Mesenchymal stem cell (in vitro differentiated cells and primary cell): ENCODE data around the gene CDC42BPG.
A peak's percentile ranks its signal among the peaks of the same experiment; 100 is the strongest.

Experiments
- DNase-seq: peaks from one replicate; pipeline ENCODE4 v3.0.0-alpha.2; 2013
- H2AFZ ChIP-seq: one replicate; pipeline ENCODE4 v1.6.1; 2013; ENCODE audit warnings: low read depth, mild to moderate bottlenecking, control low read depth, inconsistent platforms, low read length, moderate library complexity
- H2AK5ac ChIP-seq: 2 replicates; pipeline ENCODE4 v1.6.1; 2013; ENCODE audit warnings: low read length, moderate library complexity, mild to moderate bottlenecking, inconsistent platforms; ENCODE audit not compliant: severe bottlenecking
- H2BK120ac ChIP-seq: one replicate; pipeline ENCODE4 v1.6.1; 2013; ENCODE audit warnings: low read depth, mild to moderate bottlenecking, inconsistent platforms, low read length, moderate library complexity
- H2BK12ac ChIP-seq, 2 experiments: one replicate each; pipeline ENCODE4 v1.6.1; 2013; ENCODE audit warnings: inconsistent platforms in 2 of 2, low read length in 2 of 2, mild to moderate bottlenecking in 2 of 2, moderate library complexity in 2 of 2, control low read depth in 1 of 2
- H2BK15ac ChIP-seq: one replicate; pipeline ENCODE4 v1.6.1; 2013; ENCODE audit warnings: mild to moderate bottlenecking, low read depth, inconsistent platforms; ENCODE audit not compliant: poor library complexity, severe bottlenecking
- H2BK5ac ChIP-seq: 2 replicates; pipeline ENCODE4 v1.6.1; 2013; ENCODE audit warnings: low read depth, mild to moderate bottlenecking, low read length, control low read depth, inconsistent platforms; ENCODE audit not compliant: poor library complexity, severe bottlenecking
- H3K14ac ChIP-seq, 2 experiments: one replicate each; pipeline ENCODE4 v1.6.1; 2013; ENCODE audit warnings: inconsistent platforms in 2 of 2, low read length in 2 of 2, control low read depth in 1 of 2, mild to moderate bottlenecking in 1 of 2, moderate library complexity in 1 of 2
- H3K18ac ChIP-seq, 2 experiments: one replicate each; pipeline ENCODE4 v1.6.1; 2013; ENCODE audit warnings: inconsistent platforms in 2 of 2, low read length in 2 of 2, control low read depth in 1 of 2, low read depth in 1 of 2, mild to moderate bottlenecking in 1 of 2
- H3K23ac ChIP-seq, 2 experiments: one replicate each; pipeline ENCODE4 v1.6.1; 2013; ENCODE audit warnings: inconsistent platforms in 2 of 2, low read length in 2 of 2, mild to moderate bottlenecking in 2 of 2, moderate library complexity in 2 of 2, control low read depth in 1 of 2
- H3K27ac ChIP-seq: 2 replicates; pipeline ENCODE4 v1.5.1; 2013; ENCODE audit warnings: mild to moderate bottlenecking, moderate library complexity, low read length, control low read depth, inconsistent platforms; ENCODE audit not compliant: poor library complexity, severe bottlenecking
- H3K27me3 ChIP-seq, 2 experiments: 2 replicates each; pipeline versions ENCODE4 v1.6.1 to v1.7.0; 2013; ENCODE audit warnings: low read length in 2 of 2, mild to moderate bottlenecking in 2 of 2, moderate library complexity in 2 of 2, control low read depth in 1 of 2, inconsistent platforms in 1 of 2; ENCODE audit not compliant: control insufficient read depth in 1 of 2, insufficient read depth in 1 of 2
- H3K36me3 ChIP-seq, 2 experiments: 2 replicates each; pipeline versions ENCODE4 v1.6.1 to v1.7.0; 2013; ENCODE audit warnings: low read length in 2 of 2, control low read depth in 1 of 2, inconsistent platforms in 1 of 2, low read depth in 1 of 2, mild to moderate bottlenecking in 1 of 2; ENCODE audit not compliant: insufficient read depth in 2 of 2, control insufficient read depth in 1 of 2
- H3K4ac ChIP-seq, 2 experiments: one replicate each; pipeline ENCODE4 v1.6.1; 2013; ENCODE audit warnings: inconsistent platforms in 2 of 2, low read length in 2 of 2, mild to moderate bottlenecking in 2 of 2, moderate library complexity in 2 of 2, control low read depth in 1 of 2, low read depth in 1 of 2
- H3K4me1 ChIP-seq: 2 replicates; pipeline ENCODE4 v1.6.1; 2013; ENCODE audit warnings: low read depth, low read length, control low read depth; ENCODE audit not compliant: control insufficient read depth, insufficient read depth
- H3K4me2 ChIP-seq: 2 replicates; pipeline ENCODE4 v1.6.1; 2013; ENCODE audit warnings: low read length, mild to moderate bottlenecking, inconsistent platforms; ENCODE audit not compliant: poor library complexity, severe bottlenecking
- H3K4me3 ChIP-seq, 2 experiments: 2 replicates each; pipeline versions ENCODE4 v1.5.1 to v1.7.0; 2013; ENCODE audit warnings: low read length in 2 of 2, mild to moderate bottlenecking in 2 of 2, control low read depth in 1 of 2, low read depth in 1 of 2; ENCODE audit not compliant: insufficient read depth in 1 of 2
- H3K79me1 ChIP-seq: replicated peaks from 2 replicates; pipeline ENCODE4 v1.6.1; 2013; ENCODE audit warnings: mild to moderate bottlenecking, control low read depth, low read length, inconsistent platforms; ENCODE audit not compliant: poor library complexity, severe bottlenecking
- H3K9ac ChIP-seq: 2 replicates; pipeline ENCODE4 v1.7.0; 2013; ENCODE audit warnings: mild to moderate bottlenecking, low read length, moderate library complexity
- H3K9me3 ChIP-seq: 2 replicates; pipeline ENCODE4 v1.7.0; 2013; ENCODE audit warnings: mild to moderate bottlenecking, low read length; ENCODE audit not compliant: control insufficient read depth
- H4K8ac ChIP-seq: one replicate; pipeline ENCODE4 v1.6.1; 2013; ENCODE audit warnings: inconsistent platforms, mild to moderate bottlenecking, low read length, moderate library complexity
- H4K91ac ChIP-seq: one replicate; pipeline ENCODE4 v1.6.1; 2013; ENCODE audit warnings: mild to moderate bottlenecking, low read length, inconsistent platforms
- WGBS: methylation state at CpG from one replicate; pipeline ENCODE4 v1.1.7; 2013; ENCODE audit warnings: mixed read lengths; 5-methylcytosine and 5-hydroxymethylcytosine counted together

CDC42BPG gene

DNA sequence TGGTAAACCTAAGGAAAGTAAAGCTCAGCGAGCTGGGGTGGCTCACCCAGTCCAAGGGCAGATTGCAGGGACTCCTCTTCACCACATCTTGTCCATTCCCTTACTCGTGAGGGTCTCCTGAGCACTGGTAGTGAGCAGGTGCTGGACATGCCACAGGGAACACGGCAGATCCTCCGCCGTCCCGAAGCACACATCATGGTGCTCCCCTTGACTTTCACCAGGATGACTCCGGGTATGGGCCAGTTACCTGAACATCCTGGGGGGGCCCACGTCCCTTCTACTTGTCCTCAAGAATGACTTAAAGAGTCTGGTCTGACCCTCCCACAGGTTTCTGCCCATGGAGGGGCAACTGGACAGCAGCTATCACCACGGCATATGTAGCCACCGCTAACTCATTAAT is 58.1 kb downstream of the CDC42BPG start:
- H3K4me2 ChIP-seq, result no peak overlapping the region
- no peak overlapping the region for H2AK5ac ChIP-seq
- no peak for DNase-seq
- 92% methylated on average over 9 of the region's 10 CpGs for WGBS
- H3K4me1 ChIP-seq, result peaks cover 4% of the 10 kb centered on the region
- H3K9me3 ChIP-seq, result no peaks in the 10 kb centered on the region
- no peak overlapping the region for H3K18ac ChIP-seq
- H3K27me3 ChIP-seq, result no peaks in the 10 kb centered on the region
- no peak overlapping the region for H2BK12ac ChIP-seq
- H3K14ac ChIP-seq, result no peak overlapping the region
- H4K8ac ChIP-seq, result no peak overlapping the region
- H2AFZ ChIP-seq, result no peak overlapping the region
- no peaks in the 10 kb centered on the region for H3K79me1 ChIP-seq
- H4K91ac ChIP-seq, result no peak overlapping the region
- H3K36me3 ChIP-seq, result peaks cover 15 to 30% of the 10 kb centered on the region in 2 experiments
- no peak overlapping the region for H2BK120ac ChIP-seq
- no peak overlapping the region for H3K23ac ChIP-seq
- H3K27ac ChIP-seq, result no peak overlapping the region
- H3K9ac ChIP-seq, result no peak overlapping the region
- H2BK15ac ChIP-seq, result no peak overlapping the region
- H2BK5ac ChIP-seq, result no peak overlapping the region
- H3K4ac ChIP-seq, result no peak overlapping the region
- no peak overlapping the region for H3K4me3 ChIP-seq

DNA sequence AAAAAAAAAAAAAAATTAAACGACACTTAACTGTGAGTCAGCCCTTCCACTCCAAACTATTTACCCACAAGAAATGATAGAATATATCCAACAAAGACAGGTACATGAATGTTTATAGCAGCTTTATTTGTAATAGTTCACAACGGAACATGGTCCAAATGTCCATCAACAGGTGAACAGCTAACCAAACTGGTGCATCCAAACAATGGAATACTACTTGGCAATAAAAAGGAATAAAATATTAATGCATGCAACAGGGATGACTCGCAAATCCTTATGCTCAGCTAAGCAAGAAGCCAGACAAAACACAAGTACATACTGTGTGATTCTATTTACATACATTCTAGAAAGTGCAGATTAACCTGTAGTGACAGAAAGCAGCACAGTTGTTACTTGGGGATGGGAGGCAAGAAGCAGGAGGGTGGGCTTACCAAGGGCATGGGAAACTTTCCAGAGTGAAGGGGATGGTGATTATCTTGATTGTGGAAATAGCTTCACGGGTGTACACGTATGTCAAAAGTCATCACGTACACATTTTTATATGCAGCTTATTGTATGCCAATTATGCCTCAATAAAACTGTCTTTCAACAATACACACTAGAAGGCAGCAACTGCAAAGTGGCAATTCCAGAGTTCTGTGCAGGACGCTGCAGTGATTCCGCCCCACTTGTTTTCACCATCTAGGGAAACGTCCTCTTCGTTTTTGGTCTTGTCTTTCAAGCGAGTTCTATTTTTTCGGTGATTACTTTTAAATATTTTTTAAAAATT is 59.5 kb downstream of the CDC42BPG start:
- H4K8ac ChIP-seq, result no peak overlapping the region
- H3K9ac ChIP-seq, result no peak overlapping the region
- DNase-seq, result no peak
- no peaks in the 10 kb centered on the region for H3K79me1 ChIP-seq
- H3K18ac ChIP-seq, result no peak overlapping the region
- H2BK15ac ChIP-seq, result no peak overlapping the region
- no peak overlapping the region for H2AFZ ChIP-seq
- H3K4me1 ChIP-seq, result peaks cover 4% of the 10 kb centered on the region
- no peak overlapping the region for H2BK5ac ChIP-seq
- no peak overlapping the region for H3K14ac ChIP-seq
- no peak overlapping the region for H3K4me3 ChIP-seq
- no peaks in the 10 kb centered on the region for H3K9me3 ChIP-seq
- WGBS, result 98% methylated on average over 8 of the region's 12 CpGs
- H2BK120ac ChIP-seq, result no peak overlapping the region
- no peak overlapping the region for H2BK12ac ChIP-seq
- no peak overlapping the region for H3K23ac ChIP-seq
- no peaks in the 10 kb centered on the region for H3K27me3 ChIP-seq
- no peak overlapping the region for H3K27ac ChIP-seq
- peaks cover 18 to 25% of the 10 kb centered on the region in 2 experiments for H3K36me3 ChIP-seq
- H4K91ac ChIP-seq, result no peak overlapping the region
- H2AK5ac ChIP-seq, result no peak overlapping the region
- H3K4ac ChIP-seq, result no peak overlapping the region
- no peak overlapping the region for H3K4me2 ChIP-seq

DNA sequence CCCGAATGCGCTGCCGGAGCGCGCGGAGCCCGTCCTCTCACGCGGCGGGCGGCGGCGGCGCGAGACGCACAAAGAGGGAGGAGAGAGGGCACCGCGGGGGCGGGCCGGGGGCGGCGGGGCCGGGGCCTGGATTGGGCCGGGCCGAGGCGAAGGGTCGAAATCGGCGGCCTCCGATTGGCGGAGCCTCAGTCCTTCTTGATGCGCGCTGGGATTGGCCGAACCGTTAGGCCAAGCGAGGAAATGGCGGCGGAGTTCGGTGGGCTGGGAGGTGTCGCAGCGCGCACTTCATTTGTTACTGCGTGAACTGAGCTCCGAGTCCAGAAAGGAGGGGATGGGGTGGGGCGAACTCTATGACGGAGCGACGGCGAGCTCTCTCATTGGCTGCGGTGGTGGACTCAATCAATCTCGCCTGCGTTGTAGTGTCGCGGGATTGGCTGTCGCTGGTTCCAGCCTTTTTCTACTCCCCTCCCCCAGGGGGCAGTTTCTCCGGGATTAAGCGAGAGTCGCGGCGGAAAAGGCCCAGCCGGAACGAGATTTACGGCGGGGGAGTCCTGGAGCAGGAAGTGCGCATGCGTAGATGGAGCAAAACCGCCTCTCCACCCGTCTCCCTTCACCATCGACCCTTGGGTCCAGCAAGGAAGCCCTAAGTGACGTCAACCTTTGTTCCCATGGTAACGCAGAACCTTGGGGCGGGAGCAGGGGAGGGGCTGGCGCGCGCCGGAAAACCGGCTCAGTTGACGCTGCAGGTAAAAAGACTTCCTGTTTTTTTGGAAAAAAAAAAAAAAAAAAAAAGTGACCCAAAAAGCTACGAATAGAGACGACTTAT is 65.8 kb downstream of the CDC42BPG start, which contains the start of gene SF1:
TSS of gene SF1 (minus strand) at position 70 of the 826 bp plus-strand sequence. CDS start 150 bp downstream, outside the sequence.
- Histone ChIP-seq H3K23ac (peak within 1 kb of the TSS in 1 of 2 experiments; percentile 98), H2BK12ac (peak within 1 kb of the TSS in 1 of 2 experiments; percentile 31), H3K4ac (peak within 1 kb of the TSS; percentile 86 to 97), H3K27me3 (no peaks in the 10 kb centered on the region), H2AFZ (peak within 1 kb of the TSS; percentile 39), H3K27ac (peak within 1 kb of the TSS; percentile 84), H3K9me3 (no peaks in the 10 kb centered on the region), H3K18ac (peak within 1 kb of the TSS; percentile 92 to 93), H3K4me1 (peaks cover 6% of the 10 kb centered on the region), H3K14ac (peak within 1 kb of the TSS; percentile 95 to 96), H3K4me2 (peak within 1 kb of the TSS; percentile 89), H4K8ac (peak within 1 kb of the TSS; percentile 92), H3K4me3 (peak within 1 kb of the TSS; percentile 95), H2BK15ac (peak within 1 kb of the TSS; percentile 52), H3K79me1 (peaks cover 1% of the 10 kb centered on the region), H4K91ac (peak within 1 kb of the TSS; percentile 94), H2AK5ac (no peak within 1 kb of the TSS), H3K36me3 (peaks cover 14 to 41% of the 10 kb centered on the region in 2 experiments), H2BK5ac (peak within 1 kb of the TSS; percentile 99), H2BK120ac (peak within 1 kb of the TSS; percentile 88), H3K9ac (peak within 1 kb of the TSS; percentile 94)
- peak; percentile 100 for DNase-seq
- WGBS, result under 1% methylated on average over 57 of the region's 80 CpGs

DNA sequence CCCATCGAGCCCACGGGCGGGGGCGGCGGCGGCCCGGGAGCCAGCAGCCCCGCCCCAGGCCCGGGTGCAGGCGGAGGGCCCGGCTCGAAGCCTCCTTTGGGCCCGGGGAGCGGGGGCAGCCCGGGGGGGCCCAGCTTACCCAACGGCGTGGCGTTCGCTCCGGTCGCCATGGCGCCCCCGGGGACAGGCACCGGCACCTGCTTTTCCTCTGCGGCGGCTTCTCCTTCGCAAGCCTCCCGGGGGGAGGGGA is 66.3 kb downstream of the CDC42BPG start:
- H3K23ac ChIP-seq, result peak overlapping the region in 1 of 2 experiments; percentile 93
- peak overlapping the region; percentile 88 for H2BK120ac ChIP-seq
- peak overlapping the region; percentile 94 for H3K9ac ChIP-seq
- peak overlapping the region; percentile 39 for H2AFZ ChIP-seq
- H3K4me2 ChIP-seq, result peak overlapping the region; percentile 9
- H3K4me3 ChIP-seq, result peak overlapping the region; percentile 70 to 95
- H4K91ac ChIP-seq, result peak overlapping the region; percentile 94
- peak overlapping the region; percentile 99 for H2BK5ac ChIP-seq
- peaks cover 6% of the 10 kb centered on the region for H3K4me1 ChIP-seq
- peak overlapping the region; percentile 95 for H3K14ac ChIP-seq
- H2AK5ac ChIP-seq, result no peak overlapping the region
- H3K36me3 ChIP-seq, result peaks cover 17 to 46% of the 10 kb centered on the region in 2 experiments
- no peaks in the 10 kb centered on the region for H3K9me3 ChIP-seq
- WGBS, result 0% methylated on average over 23 of the region's 28 CpGs
- peaks cover 3% of the 10 kb centered on the region for H3K79me1 ChIP-seq
- H2BK15ac ChIP-seq, result peak overlapping the region; percentile 52
- peak overlapping the region; percentile 86 to 97 for H3K4ac ChIP-seq
- no peaks in the 10 kb centered on the region for H3K27me3 ChIP-seq
- peak overlapping the region in 1 of 2 experiments; percentile 31 for H2BK12ac ChIP-seq
- peak overlapping the region; percentile 84 for H3K27ac ChIP-seq
- peak overlapping the region; percentile 75 for H4K8ac ChIP-seq
- DNase-seq, result no peak
- peak overlapping the region; percentile 92 to 93 for H3K18ac ChIP-seq
